Measurements from ENCODE around the gene PROZ.
"Not testable (repeated sequence)": the region's sequence is repeated elsewhere in the genome, so short reads cannot be mapped to it uniquely, and the experiment has no call there.

The PROZ gene

DNA sequence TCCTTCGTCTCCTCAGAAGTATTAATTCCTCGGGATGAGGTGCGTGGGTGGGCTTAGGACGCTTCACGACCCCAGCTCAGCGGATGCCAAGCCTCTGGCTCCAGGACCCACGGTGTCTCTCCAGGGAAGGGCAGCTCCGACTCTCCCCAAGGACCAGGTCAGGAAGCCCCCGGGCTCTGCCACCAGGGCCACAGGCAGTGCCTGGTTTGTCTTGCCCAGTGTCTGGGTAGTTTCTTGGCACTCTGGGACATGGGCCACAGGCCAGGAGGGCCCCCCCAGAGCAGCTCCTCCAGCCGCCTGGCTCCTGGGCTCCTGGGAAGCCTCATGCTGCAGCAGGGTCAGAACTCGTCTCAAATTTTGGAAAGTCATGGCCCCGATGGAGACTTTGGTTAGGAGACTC is 2.5 kb downstream of the PROZ start:
- TF ChIP-seq, protein P1, sequence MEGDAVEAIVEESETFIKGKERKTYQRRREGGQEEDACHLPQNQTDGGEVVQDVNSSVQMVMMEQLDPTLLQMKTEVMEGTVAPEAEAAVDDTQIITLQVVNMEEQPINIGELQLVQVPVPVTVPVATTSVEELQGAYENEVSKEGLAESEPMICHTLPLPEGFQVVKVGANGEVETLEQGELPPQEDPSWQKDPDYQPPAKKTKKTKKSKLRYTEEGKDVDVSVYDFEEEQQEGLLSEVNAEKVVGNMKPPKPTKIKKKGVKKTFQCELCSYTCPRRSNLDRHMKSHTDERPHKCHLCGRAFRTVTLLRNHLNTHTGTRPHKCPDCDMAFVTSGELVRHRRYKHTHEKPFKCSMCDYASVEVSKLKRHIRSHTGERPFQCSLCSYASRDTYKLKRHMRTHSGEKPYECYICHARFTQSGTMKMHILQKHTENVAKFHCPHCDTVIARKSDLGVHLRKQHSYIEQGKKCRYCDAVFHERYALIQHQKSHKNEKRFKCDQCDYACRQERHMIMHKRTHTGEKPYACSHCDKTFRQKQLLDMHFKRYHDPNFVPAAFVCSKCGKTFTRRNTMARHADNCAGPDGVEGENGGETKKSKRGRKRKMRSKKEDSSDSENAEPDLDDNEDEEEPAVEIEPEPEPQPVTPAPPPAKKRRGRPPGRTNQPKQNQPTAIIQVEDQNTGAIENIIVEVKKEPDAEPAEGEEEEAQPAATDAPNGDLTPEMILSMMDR (IDR thresholded peaks at IDR 0.05; ENCODE audit: borderline replicate concordance, insufficient read depth, low read depth, low read length), result no peak
- no peak overlapping the region for H3K4me3 ChIP-seq (ENCODE audit: low read depth, low read length)

DNA sequence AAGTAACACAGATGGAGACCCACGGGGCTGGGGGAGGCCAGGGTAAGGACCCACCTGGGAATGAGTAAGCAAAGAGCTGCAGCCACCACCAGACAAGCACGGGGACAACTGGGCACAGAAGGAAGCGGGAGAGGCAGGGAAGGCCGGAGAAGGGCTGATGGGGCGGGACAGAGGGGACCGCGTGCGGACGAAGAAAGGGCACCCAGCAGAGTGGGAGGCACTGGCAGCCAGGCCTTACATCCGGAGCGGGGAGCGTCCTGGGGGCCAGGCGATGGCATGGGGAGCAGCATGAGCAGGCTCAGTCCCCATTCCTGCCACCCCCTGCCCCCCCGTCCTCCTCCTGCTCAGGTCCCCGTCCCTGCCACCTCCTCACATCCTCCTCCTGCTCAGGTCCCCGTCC is 3.0 kb downstream of the PROZ start:
- TF ChIP-seq, protein P1 (IDR thresholded peaks at IDR 0.05; ENCODE audit: borderline replicate concordance, insufficient read depth, low read depth, low read length), result no peak
- no peak overlapping the region for H3K4me3 ChIP-seq (ENCODE audit: low read depth, low read length)

DNA sequence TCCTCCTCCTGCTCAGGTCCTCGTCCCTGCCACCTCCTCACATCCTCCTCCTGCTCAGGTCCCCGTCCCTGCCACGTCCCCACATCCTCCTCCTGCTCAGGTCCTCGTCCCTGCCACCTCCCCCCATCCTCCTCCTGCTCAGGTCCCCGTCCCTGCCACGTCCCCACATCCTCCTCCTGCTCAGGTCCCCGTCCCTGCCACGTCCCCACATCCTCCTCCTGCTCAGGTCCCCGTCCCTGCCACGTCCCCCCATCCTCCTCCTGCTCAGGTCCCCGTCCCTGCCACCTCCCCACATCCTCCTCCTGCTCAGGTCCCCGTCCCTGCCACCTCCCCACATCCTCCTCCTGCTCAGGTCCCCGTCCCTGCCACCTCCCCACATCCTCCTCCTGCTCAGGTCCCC is 3.5 kb downstream of the PROZ start:
- H3K4me3 ChIP-seq (ENCODE audit: low read depth, low read length), result not testable (repeated sequence)

DNA sequence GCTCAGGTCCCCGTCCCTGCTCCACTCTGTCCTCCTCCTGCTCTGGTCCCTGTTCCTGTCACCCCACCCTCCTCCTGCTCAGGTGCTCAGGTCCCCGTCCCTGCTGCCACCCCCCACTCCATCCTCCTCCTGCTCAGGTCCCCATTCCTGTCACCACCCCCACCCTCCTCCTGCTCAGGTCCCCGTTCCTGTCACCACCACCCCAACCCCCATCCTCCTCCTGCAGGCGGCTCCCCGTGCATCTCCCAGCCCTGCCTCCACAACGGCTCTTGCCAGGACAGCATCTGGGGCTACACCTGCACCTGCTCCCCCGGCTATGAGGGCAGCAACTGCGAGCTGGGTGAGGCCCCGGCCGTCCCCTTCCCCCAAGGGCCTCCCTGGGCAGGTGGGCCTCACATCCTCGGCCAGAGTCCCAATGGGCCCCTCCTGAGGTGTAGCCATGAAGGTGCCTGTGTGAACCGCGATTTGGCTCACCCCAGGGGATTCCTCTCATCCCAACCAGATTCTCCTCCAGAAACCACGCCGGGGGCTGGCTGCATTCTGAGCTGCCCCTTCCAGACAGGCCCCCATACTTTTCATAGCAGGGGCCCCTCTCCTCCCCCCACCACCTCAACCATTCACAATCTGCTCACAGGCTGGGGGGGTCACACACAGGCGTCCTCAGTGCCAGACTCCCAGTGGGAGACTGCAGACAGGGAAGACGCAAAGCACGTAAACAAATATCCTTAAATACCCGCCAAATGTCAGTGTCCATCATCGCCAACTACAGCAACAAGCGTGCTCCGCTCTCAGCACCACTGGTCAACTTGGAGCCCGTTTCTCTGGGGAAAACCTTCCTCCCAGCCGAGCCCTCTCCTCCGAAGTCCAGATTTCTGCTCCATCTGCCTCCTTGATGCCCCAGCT is 4.6 kb downstream of the PROZ start:
- TF ChIP-seq, protein P1 (IDR thresholded peaks at IDR 0.05; ENCODE audit: borderline replicate concordance, insufficient read depth, low read depth, low read length), result no peak
- no peak overlapping the region for H3K4me3 ChIP-seq (ENCODE audit: low read depth, low read length)

DNA sequence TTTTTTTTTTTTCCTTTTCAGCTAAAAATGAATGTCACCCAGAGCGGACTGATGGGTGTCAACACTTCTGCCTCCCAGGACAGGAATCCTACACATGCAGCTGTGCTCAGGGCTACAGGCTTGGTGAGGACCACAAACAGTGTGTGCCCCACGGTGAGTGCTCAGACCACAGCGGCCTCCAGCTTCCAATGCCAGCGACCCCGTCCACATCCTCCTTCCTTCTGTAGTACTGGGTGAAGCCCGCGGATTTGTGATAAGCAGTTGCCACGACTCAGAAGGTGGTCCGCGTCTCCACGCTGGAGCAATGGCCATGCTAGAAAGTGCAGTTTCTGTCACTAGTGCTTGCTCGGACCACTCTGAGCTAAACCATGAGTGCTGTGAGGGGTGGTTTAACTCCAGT is 6.0 kb downstream of the PROZ start:
- no peak overlapping the region for H3K4me3 ChIP-seq (ENCODE audit: low read depth, low read length)
- TF ChIP-seq, protein P1 (IDR thresholded peaks at IDR 0.05; ENCODE audit: borderline replicate concordance, insufficient read depth, low read depth, low read length), result no peak

DNA sequence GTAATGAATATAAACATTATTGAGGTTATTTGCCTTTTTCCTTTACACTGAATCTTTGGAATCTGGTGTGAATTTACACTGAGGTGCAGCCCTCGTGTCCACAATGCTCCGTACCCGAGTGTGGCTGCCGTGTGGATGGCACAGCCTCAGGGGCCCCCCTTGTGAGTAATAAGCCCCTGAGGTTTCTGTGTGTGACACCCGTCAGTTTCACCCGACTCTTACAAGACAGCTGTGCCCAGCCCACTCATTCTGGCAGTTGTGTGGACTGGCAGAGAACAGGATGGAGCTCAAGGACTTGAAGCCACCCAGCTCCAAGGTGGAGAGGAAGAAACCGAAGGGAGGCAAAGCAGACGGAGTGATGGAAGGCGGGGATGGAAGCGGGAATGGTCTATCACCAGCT is 7.8 kb downstream of the PROZ start:
- TF ChIP-seq, protein P1 (IDR thresholded peaks at IDR 0.05; ENCODE audit: borderline replicate concordance, insufficient read depth, low read depth, low read length), result no peak
- H3K4me3 ChIP-seq (ENCODE audit: low read depth, low read length), result no peak overlapping the region

DNA sequence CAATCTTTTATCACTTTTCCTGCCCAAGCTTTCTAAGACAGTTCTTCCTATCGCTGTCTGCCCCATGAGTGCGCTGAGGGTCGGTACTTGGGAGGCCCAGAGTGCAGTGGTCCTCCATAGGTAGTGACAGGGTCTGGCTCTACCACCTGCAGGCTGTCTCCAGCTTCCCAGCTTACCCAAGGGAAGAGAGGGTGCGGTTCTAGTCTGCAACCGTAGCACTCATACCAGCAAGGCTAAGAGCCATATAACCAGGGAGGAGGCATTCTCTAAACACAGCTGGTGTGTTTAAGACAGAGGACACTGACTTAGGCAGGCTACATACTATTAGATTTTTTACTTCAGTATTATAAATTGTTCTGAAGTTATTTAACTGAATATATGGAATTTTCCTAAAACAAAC is 8.2 kb downstream of the PROZ start:
- TF ChIP-seq, protein P1 (IDR thresholded peaks at IDR 0.05; ENCODE audit: borderline replicate concordance, insufficient read depth, low read depth, low read length), result no peak
- H3K4me3 ChIP-seq (ENCODE audit: low read depth, low read length), result no peak overlapping the region

Data from GM12875 (cell line).